A549 treated with CORT108297 at 1 μM for 4 hours (cell line): Measurements from ENCODE around the gene SNRPB2. TPM values are rescaled to one million over a fixed set of nuclear protein-coding genes. Genes with fewer than 3 reads are reported as not detected.

Source experiments
- total RNA-seq: library from RNA; stranded (reverse); fragments of 200-300 nt; extraction: Qiagen RNA extraction; gene quantifications from 5 replicates; pipeline ENCODE4 v1.2.3, GENCODE V29; 2022

Gene SNRPB2
- total RNA-seq = 117 to 163 TPM (median 124 TPM) in 5 replicates

GRCh38 chr20:16729565-16730460, at the start of gene SNRPB2:
TSS of gene SNRPB2 (plus strand) at chr20:16730026. CDS start at chr20:16731703, 1,677 bp downstream.

GRCh38 chr20:16748308-16748900, 18.6 kb downstream of the SNRPB2 start, which contains the start of gene OTOR:
TSS of gene OTOR (plus strand) at chr20:16748358. CDS start at chr20:16748402, 44 bp downstream.

Other genes with a start within 250 kb of the SNRPB2 start
- gene KIF16B, start 156.6 kb upstream of the SNRPB2 start, total RNA-seq = 12.1 to 14.6 TPM (median 13.9 TPM) in 5 replicates
- not detected in 5 replicates for gene OTOR, start 18.3 kb downstream of the SNRPB2 start, total RNA-seq